Activated CD8-positive, alpha-beta memory T cell treated with anti-CD3 and anti-CD28 coated beads for 4 hours (primary cell): ENCODE measurements around the gene ATRNL1.

Source experiments
- DNase-seq, 2 donors: peaks; one replicate each; pipeline ENCODE4 v3.0.0-alpha.2; 2020; ENCODE audit warnings: low read depth in 2 of 2

The ATRNL1 gene

GRCh38 chr10:115982526-115982925 is 889.4 kb downstream of the ATRNL1 start:
- DNase-seq: no peak

DNA sequence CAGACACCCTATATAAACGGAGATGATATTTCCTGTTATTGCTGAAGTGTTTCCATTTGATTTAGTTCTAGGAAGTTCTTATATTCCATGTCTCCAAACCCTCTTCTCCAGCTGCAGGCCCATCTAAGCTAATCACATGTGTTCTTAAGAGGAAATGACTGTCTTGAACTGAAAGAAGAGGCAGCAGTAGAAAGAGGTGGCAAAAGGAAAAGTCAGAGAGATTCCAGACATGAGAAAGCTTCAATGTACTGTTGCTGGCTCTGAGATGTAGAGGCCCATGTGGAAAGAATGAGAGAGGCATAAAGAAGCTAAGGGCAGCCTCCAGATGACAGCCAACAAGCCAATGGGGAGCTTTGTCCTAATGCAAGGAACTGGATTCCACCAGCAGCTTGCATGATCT is 892.6 kb downstream of the ATRNL1 start:
- DNase-seq: no peak

GRCh38 chr10:115988380-115988779 is 895.2 kb downstream of the ATRNL1 start:
- DNase-seq: no peak

- DNase-seq: no peak
These were observed 896.5 kb downstream of the ATRNL1 start for GRCh38 chr10:115989621-115990020.

- DNase-seq: no peak
These were observed 899.2 kb downstream of the ATRNL1 start for GRCh38 chr10:115992236-115992986.

- DNase-seq: no peak
These were observed 902.9 kb downstream of the ATRNL1 start for GRCh38 chr10:115996031-115996430.

- no peak for DNase-seq
These were observed 905.1 kb downstream of the ATRNL1 start for GRCh38 chr10:115998301-115998700.
